ENCODE measurements around the gene KIF6.
"Not testable (repeated sequence)": the region's sequence is repeated elsewhere in the genome, so short reads cannot be mapped to it uniquely, and the experiment has no call there.

KIF6 gene

DNA sequence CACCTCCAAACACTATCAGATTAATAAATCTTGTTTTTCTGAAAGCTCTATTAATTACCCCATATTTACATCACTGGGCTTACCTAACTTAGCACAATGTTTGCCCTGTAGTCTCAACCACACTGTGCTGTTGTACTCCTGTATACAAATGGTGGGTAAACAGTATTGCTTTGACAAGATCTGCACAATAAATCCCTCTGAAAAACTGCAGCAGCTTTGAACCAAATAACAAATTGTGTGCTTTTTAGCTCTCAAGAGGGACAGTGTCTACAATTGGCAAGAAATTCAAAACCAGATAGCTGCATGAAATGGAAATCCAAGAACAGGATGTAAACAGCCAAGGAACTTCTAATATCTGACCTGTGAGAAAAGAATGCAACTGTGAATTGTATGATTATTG is 10.4 kb downstream of the KIF6 start:
- no peak for DNase-seq (ENCODE audit: low spot score)

GRCh38 chr6:39707962-39708683 is 17.1 kb downstream of the KIF6 start:
- no peak for DNase-seq (ENCODE audit: low spot score)

- DNase-seq (ENCODE audit: low spot score), result no peak
Observed at GRCh38 chr6:39706819-39707335, 18.3 kb downstream of the KIF6 start.

DNA sequence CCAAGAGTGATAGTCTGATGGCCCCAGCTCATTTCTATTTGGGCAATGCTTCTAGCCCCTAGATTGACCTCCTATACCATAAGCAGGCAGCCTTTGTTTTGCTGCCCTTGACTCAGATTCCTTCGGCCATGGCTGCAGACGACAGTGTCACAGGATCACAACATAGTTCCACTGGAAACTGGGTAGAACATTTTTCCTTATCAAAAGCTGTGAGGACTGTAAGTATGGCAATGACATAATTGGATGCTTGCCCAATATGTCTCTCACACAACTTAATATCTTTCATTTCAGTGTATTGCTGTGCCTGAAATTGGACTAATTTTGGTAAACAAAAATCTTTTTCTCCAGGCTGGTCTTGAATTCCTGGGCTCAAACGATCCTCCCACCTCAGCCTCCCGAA is 22.9 kb downstream of the KIF6 start:
- DNase-seq (ENCODE audit: low spot score), result no peak

GRCh38 chr6:39700362-39700761 is 24.8 kb downstream of the KIF6 start:
- DNase-seq (ENCODE audit: low spot score), result no peak

- DNase-seq (ENCODE audit: low spot score), result no peak
Observed at GRCh38 chr6:39698789-39699188, 26.4 kb downstream of the KIF6 start.

- DNase-seq (ENCODE audit: low spot score), result no peak
Observed at GRCh38 chr6:39696986-39697788, 28.0 kb downstream of the KIF6 start.

- DNase-seq (ENCODE audit: low spot score), result no peak
Observed at GRCh38 chr6:39695447-39695846, 29.8 kb downstream of the KIF6 start.

GRCh38 chr6:39693206-39693605 is 32.0 kb downstream of the KIF6 start:
- DNase-seq (ENCODE audit: low spot score), result no peak

GRCh38 chr6:39688494-39688893 is 36.7 kb downstream of the KIF6 start:
- no peak for DNase-seq (ENCODE audit: low spot score)

DNA sequence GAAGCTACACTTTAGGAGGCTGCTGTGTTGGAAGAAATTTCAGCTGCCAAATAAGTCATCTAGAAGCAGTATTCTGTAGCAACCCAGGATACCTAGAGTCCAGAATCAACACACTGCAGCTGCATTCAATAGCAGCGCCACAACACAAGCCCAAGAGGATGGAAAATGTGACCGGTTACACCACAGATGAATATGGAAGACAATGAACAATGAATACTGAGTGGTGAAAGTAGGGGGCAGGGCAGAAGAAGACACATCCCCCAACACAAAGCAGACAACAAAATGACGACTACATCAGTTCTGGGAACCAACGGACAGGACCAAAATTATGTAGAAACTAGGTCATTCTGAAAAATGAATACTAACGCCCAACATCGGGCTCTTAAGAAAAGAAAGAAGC is 38.2 kb downstream of the KIF6 start:
- DNase-seq (ENCODE audit: low spot score), result no peak

GRCh38 chr6:39685938-39686337 is 39.3 kb downstream of the KIF6 start:
- DNase-seq (ENCODE audit: low spot score), result no peak

DNA sequence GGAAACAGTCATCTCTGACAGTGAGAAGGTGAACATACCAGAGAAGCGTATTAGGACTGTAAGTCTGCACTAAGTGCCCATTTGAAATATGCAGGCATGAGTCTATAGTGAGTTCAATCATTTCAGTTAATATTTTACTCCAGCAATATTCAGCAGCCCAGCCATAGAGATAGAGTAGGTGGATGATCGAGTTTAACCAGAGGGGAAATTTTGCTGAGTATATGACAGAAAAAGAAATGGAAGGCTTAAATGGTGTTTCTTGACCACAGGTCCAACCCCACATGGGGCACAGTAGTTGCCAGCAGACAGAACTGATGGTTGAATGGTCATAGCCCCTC is 39.8 kb downstream of the KIF6 start:
- DNase-seq (ENCODE audit: low spot score), result no peak

DNA sequence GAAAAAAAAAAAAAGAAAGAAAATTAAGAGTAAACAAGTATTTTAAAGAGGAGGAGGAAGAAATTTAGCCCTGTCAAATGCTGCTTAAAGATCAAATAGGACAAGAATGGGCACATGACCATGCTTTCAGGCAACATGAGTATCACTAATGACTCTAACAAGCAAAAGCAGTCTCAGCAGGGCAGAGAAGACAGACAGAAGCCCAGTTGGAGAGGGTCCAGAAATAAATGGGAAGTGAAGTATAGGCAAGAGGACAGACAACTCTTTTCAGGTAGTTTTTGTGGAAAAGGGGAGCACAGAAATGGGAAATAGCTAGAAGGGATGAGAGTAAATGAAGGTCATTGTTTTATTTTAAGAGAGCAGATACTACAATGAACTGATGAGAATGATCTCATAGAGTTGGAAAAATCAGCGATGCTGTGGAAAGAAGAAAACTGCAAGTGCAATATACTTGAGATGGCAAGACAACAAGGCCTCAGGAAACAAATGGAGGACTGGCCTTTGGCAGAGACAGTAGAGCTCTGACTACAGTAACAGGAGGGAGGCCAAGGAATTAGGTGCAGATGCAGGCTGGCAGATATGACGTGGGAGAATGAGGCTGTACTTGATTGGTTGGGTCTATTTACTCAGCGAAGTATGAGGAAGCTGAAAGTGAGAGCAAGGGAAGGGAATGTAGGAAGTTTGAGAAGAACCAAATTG is 40.3 kb downstream of the KIF6 start:
- no peak for DNase-seq (ENCODE audit: low spot score)

DNA sequence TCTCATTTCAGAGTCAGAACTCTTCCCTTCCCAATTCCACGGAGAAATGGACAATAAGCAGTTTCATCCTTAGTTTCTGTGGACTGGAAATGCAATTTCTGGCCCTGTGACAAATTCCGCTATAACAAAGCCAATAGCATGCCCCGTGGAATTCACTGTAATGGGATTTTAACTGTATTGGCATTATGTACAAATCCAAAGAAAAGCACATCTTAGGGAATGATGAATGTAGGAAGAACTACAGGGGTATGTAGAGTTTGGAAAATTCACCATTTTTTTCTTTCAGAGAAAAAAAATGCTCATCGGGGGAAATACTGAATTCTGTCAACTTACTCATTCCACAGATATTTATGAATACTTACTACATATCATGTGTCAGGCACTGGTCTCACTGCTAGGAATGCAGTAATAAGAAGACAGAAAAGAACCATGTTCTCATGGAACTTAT is 43.5 kb downstream of the KIF6 start:
- peak; percentile 15 for DNase-seq (ENCODE audit: low spot score)

DNA sequence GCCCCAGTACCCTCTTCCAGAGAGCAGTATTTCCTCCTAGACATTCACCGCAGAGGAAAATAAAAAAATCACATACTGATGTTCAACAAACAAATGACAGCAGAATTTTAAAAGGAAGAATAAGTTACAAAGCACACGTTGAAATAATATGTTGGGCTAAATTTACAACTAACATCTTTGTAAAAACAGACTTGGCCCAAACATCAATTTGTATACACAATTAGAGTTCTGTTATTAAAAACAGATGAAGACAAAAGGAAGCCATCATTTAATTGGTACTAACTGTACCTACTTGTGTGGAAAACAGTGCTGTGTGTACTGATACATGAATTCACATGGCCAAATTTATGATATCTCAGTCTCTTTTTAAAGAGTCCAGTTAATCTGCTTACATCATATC is 46.3 kb downstream of the KIF6 start:
- DNase-seq (ENCODE audit: low spot score), result no peak

GRCh38 chr6:39677318-39677717 is 47.9 kb downstream of the KIF6 start:
- not testable (repeated sequence) for DNase-seq (ENCODE audit: low spot score)

DNA sequence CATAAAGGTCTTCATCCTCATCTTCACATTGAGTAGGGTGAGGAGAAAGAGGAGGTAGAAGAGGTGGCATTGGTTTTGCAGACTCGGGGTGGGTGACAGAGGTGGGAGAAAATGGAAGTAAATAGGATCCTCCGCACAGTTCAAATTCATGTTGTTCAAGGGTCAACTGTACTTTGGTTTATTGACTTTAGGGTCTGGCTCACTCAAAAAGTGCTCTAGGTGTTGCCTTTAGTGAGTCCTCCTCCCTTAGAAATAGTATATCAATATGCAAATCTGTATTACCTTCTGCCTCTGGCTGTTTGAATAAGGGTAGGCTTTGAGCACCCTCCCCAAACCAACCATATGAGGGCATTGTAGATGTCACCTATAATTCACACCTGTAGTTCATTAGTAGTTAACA is 54.7 kb downstream of the KIF6 start:
- no peak for DNase-seq (ENCODE audit: low spot score)

GRCh38 chr6:39669973-39670342 is 55.2 kb downstream of the KIF6 start:
- no peak for DNase-seq (ENCODE audit: low spot score)

DNA sequence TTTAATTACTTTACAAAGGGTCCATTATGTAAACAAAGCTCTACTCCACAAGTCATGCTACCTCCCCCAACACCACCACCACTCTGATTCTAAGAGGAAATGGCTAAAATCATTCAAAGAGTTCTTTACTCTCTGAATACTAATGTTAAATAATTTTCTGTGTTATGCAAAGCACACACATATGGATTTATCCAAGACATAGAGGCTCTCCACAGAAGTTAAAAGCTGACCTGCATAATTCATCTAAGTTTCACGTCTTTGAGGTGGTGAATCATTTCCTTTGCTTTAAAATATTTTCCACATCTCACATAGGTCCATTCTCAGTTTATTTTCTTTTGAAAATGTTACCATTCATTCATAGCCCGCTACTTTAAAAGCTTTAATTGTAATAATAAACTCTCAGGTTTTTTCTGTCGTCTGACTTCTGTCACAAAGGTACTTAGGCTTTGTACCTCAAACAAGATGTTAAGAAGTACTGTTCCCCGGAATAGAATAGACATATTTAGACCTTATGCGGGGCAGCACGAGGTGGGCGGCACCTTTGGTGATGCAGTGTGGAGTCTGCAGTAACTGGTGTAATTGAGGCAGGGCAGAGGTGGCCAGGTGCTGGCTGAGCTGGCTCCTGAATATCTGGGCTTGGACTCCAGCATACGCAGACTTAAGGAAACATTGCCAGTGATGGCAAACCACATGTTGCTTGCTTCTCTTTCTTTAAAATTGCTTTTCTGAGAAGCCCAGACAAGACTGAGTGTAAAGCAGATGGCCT is 55.8 kb downstream of the KIF6 start:
- DNase-seq (ENCODE audit: low spot score), result no peak

DNA sequence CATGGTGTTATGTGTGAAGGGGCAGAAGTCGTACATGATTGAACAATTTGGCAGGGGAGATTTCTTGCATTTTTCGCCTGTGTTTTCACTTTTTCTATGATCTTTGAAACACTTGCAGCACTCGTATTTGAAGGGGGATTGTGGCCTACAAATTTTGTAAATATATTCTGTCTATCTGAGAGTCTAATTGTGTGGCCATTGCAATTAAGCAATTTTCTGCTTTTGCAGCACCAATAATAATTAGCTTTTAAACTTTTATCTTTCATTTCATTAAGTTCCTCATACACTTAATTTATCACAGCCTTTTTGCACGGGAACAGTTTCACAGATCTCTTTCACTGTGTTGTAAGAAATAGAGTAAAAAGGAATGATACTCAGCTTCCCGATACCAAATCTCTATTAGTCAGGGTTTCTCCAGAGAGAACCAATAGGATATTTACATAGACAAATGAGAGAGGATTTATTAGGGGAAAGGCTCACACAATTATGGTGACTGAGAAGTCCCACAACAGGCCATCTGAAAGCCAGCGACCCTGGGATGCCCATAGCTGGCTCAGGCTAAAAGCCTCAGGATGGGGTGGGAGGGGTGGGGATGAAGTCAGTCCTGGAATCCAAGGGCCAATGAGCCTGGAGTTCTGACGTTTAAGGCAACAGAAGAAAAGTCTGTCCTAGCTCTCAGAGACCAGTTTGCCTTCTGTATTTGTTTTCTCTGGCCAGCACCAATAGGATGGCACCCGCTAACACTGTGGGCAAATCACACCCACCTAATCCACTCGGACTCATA is 58.3 kb downstream of the KIF6 start:
- no peak for DNase-seq (ENCODE audit: low spot score)
